AG09319 (cell line): Measurements from ENCODE around the gene KLKB1.

Source experiments
- DNase-seq: peaks from one replicate; pipeline ENCODE4 v3.0.0-alpha.2; 2010; ENCODE audit warnings: low read depth; ENCODE audit errors: extremely low read depth
- CTCF ChIP-seq: IDR thresholded peaks from 2 replicates; pipeline ENCODE4 v1.5.1; 2011; ENCODE audit warnings: low read depth, mild to moderate bottlenecking, inconsistent platforms, low read length, moderate library complexity

The KLKB1 gene

GRCh38 chr4:186227221-186227620 is at the start of gene KLKB1:
TSS of gene KLKB1 (plus strand) at chr4:186227507. CDS start at chr4:186228196, 689 bp downstream.
- DNase-seq: no peak
- no peak for TF ChIP-seq CTCF

- DNase-seq: no peak
- no peak for TF ChIP-seq CTCF
Measured at GRCh38 chr4:186188107-186188506, 39.2 kb upstream of the KLKB1 start.

GRCh38 chr4:186189656-186190055 is 37.7 kb upstream of the KLKB1 start:
- no peak for DNase-seq
- no peak for TF ChIP-seq CTCF

- TF ChIP-seq CTCF: peak; percentile 1; the same call in 1 of the 2 replicates
- no peak for DNase-seq
Measured at GRCh38 chr4:186190581-186191199, 36.6 kb upstream of the KLKB1 start.

- peak; percentile 48 for DNase-seq
- TF ChIP-seq CTCF: no peak; the same call in 1 of the 2 replicates
Measured at GRCh38 chr4:186191200-186192065, 35.9 kb upstream of the KLKB1 start, which contains the start of gene CYP4V2. TSS of gene CYP4V2 (plus strand) at chr4:186191567. CDS start at chr4:186191824, 257 bp downstream.

GRCh38 chr4:186192066-186192612 is 35.2 kb upstream of the KLKB1 start:
- TF ChIP-seq CTCF: no peak
- DNase-seq: no peak

- no peak for DNase-seq
- TF ChIP-seq CTCF: no peak
Measured at GRCh38 chr4:186193851-186194250, 33.5 kb upstream of the KLKB1 start.
